Raji (cell line): ENCODE data around the gene HAGHL.

ENCODE experiments used
- POLR2A ChIP-seq: IDR thresholded peaks from 2 replicates; pipeline ENCODE4 v1.6.1; 2011; ENCODE audit warnings: low read depth, low read length, control low read depth; ENCODE audit not compliant: insufficient read depth

HAGHL gene

DNA sequence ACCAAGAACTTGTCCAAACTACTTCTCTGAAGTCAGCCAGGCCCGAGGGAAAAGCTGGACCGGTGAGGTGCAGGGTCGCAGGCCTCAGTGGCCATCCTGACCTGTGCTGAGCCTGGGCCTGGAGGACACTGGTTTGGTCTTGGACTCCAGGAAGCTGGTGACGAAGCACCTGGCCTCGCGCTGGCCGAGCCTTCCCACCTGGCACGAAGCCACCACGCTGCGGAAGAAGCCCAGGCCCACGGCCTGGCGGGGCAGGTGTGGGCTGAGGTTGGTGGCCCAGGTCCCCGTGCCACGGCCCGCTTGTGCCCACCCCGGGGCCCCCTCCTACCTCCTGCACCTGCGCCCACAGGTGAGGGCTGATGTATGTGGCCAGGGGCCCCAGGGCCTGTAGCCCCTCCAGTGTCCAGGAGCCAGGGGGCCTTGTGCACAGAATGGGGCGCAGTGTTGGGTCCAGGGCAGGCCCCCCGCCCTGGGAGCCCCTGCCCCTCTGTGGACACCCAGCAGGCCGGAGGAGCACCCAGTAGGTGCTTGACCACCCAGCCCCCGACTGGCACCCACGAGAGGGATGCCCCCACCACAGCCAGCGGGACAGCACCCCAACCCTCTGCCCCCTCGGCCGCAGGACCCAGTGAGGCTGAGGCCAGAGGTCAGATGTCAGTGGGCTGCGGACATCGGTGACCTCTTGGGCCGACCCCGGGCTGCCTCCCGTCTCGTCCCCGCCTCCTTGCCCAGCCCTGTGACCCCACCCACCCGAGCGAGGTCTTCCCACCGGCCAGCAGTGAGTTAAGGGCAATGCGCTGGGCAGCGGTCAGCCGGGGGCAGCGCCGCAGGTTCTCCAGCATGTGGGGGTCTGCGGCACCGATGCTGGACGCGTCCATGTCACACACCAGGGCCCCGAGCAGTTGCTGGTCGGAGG is 47.4 kb downstream of the HAGHL start:
- no peak for TF ChIP-seq POLR2A

DNA sequence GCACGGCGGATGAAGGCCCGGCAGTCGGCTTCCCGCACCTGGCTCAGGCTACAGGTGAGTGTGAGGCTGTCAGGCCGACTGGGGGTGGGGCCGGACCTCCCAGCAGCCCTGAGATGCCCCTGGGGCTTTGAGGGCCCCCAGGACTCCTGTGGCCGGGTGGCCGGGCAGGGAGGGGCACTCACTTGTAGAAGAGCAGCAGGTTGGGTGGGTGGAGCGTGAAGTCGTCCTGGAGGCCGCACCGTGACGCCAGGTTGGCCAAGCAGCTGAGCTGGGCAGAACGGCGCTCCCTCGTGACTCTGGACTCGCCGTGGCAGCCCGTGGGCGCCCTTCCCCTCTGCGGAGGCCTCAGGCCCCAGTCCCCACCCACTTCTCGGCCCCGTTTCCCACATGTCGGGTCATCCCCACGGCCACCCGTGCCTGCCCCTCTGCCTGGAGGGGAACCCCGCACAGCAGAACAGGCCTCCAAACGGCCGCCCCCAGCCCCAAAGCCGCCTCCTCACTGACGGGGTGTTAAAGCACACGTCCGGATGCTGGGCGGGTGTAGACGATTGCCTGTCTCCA is 48.4 kb downstream of the HAGHL start:
- TF ChIP-seq POLR2A: no peak

GRCh38 chr16:776824-777223 is 49.9 kb downstream of the HAGHL start:
- TF ChIP-seq POLR2A: no peak

GRCh38 chr16:777826-778225 is 50.9 kb downstream of the HAGHL start:
- TF ChIP-seq POLR2A: no peak

- no peak for TF ChIP-seq POLR2A
Observed at GRCh38 chr16:778447-778846, 51.5 kb downstream of the HAGHL start.

DNA sequence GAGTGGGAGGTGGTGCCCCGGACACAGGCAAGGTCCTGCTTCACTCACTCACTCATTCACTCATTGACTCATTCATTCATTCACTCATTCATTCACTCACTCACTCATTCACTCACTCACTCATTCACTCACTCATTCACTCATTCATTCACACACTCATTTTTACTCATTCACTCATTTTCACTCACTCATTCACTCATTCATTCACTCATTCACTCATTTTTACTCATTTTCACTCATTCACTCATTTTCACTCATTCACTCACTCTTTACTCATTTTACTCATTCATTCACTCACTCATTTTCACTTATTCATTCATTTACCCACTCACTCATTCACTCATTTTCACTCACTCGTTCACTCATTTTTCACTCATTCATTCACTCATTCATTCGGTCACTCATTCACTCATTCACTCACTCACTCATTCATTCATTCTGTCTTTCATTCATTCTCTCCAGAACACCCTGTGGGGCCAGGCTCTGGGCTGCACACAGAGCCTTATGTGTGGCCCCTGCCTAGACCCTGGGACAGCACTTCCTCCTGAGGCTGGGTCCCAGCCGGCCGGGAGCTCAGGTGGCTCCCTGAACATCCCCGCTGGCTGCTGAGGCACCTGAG is 52.1 kb downstream of the HAGHL start:
- TF ChIP-seq POLR2A: no peak
